ENCODE measurements around the gene ZBTB40.

- TF ChIP-seq CTCF (IDR thresholded peaks at IDR 0.05; ENCODE audit: borderline replicate concordance, extremely low read depth, low read length, poor library complexity, severe bottlenecking) (no peak), EZH2 (IDR thresholded peaks at IDR 0.05; ENCODE audit: borderline replicate concordance, low read depth, low read length, severe bottlenecking) (no peak)
These were observed 121.2 kb downstream of the ZBTB40 start for GRCh38 chr1:22572818-22573217.

Measured in DND-41 (cell line).